Kidney (tissue), 14 donors: Measurements from ENCODE around the gene ZNF488. TPM values are rescaled to one million over a fixed set of nuclear protein-coding genes. Genes with fewer than 3 reads are reported as not detected.

Source experiments
- DNase-seq, 5 donors: peaks; one replicate each; pipeline ENCODE4 v3.0.0-alpha.2; 2013 to 2020
- FAIRE-seq: peaks from 2 replicates; lab custom pipeline; 2012; peaks lifted over from hg19 to GRCh38; lab: Jason Lieb, UNC
- H3K27ac ChIP-seq, 2 donors: one replicate each; pipeline ENCODE4 v1.7.0; 2013; ENCODE audit warnings: low read depth in 2 of 2, low read length in 2 of 2, inconsistent platforms in 1 of 2
- H3K27me3 ChIP-seq: one replicate; pipeline ENCODE4 v1.7.1; 2013; ENCODE audit warnings: low read length, inconsistent platforms; ENCODE audit not compliant: control insufficient read depth, insufficient read depth
- H3K36me3 ChIP-seq, 3 donors: one replicate each; pipeline versions ENCODE4 v1.7.0 to v1.7.1; 2013; ENCODE audit warnings: low read length in 3 of 3, control low read depth in 1 of 3, inconsistent platforms in 1 of 3; ENCODE audit not compliant: insufficient read depth in 3 of 3, control insufficient read depth in 2 of 3
- H3K4me1 ChIP-seq, 3 donors: one replicate each; pipeline versions ENCODE4 v1.7.0 to v1.7.1; 2013; ENCODE audit warnings: low read length in 3 of 3, inconsistent platforms in 1 of 3, low read depth in 1 of 3; ENCODE audit not compliant: control insufficient read depth in 2 of 3, insufficient read depth in 2 of 3
- H3K4me3 ChIP-seq, 3 donors: one replicate each; pipeline versions ENCODE4 v1.7.0 to v1.8.1; 2013; ENCODE audit warnings: low read length in 3 of 3, control low read depth in 1 of 3, inconsistent platforms in 1 of 3
- H3K9ac ChIP-seq, 3 donors: one replicate each; pipeline versions ENCODE4 v1.7.0 to v1.7.1; 2013; ENCODE audit warnings: low read length in 3 of 3, control low read depth in 1 of 3, inconsistent platforms in 1 of 3
- H3K9me3 ChIP-seq, 3 donors: one replicate each; pipeline versions ENCODE4 v1.7.0 to v1.7.1; 2013; ENCODE audit warnings: low read length in 3 of 3, control low read depth in 1 of 3, inconsistent platforms in 1 of 3; ENCODE audit not compliant: control insufficient read depth in 2 of 3, insufficient read depth in 1 of 3
- intact Hi-C: fragments of 100-400 bp; cut with DNase I; formaldehyde crosslinking; loops from one replicate; pipeline ENCODE4 v1.11.1; 2022
- polyA plus RNA-seq: library from polyadenylated mRNA; stranded (reverse); fragments of 350-450 nt; fragmentation: Illumina TruSeq; extraction: RNeasy Lipid Tissue Mini Kit (QIAGEN cat#74804); gene quantifications from one replicate; pipeline ENCODE4 v1.2.3, GENCODE V29; 2014; ENCODE audit warnings: low read depth, low replicate concordance; ENCODE audit not compliant: insufficient read depth
- total RNA-seq: library from RNA; stranded (reverse); fragmentation: NEBNext Ultra II Directional; extraction: Animal tissue kit (Norgen Biotek cat#: 25700); gene quantifications from one replicate; pipeline ENCODE4 v1.2.1, GENCODE V29; 2021
- TF ChIP-seq, protein P1 (sequence below): IDR thresholded peaks from 3 replicates; pipeline ENCODE4 v1.5.1; 2012; ENCODE audit warnings: mild to moderate bottlenecking, moderate library complexity, borderline replicate concordance; ENCODE audit not compliant: insufficient read depth; ENCODE audit errors: extremely low read depth
- donor health status: control.
- donor health status: control.
- donor health status: control.
- donor health status: control.
- donor health status: control.
- donor health status: DM: yes; HTN: yes; CAD: no.
- donor health status: Normal renal cell carcinoma (clear cell type).

Gene ZNF488
- total and polyA plus RNA-seq, 2 donors from 2014 or later = 0.09 to 4.0 TPM

DNA sequence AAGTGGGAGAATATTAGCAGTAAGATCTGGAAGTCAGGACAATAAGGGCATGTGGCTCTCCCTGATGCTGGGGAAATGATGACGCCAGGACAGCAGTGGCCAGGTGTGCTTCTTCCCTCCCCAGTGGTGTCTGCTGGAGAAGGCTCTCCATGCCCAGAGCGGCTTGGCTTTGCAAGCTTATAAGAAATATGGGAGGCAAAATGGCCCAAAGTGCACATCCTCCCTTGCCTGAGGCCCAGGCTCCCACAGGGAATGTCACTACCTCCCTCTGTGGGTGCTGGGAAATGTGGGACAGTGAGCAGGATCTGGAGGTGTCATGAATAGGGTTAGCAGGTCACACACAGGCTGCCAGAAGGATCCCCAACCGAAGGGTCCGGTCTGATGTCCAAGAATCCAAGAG is 17.1 kb upstream of the ZNF488 start:
- FAIRE-seq = no peak
- H3K36me3 ChIP-seq = no peaks in the 10 kb centered on the region
- intact Hi-C loops = no loop called here
- no peak overlapping the region for H3K4me3 ChIP-seq
- no peaks in the 10 kb centered on the region for H3K9me3 ChIP-seq
- peaks cover 7 to 23% (median 7%) of the 10 kb centered on the region in 3 donors for H3K4me1 ChIP-seq
- TF ChIP-seq, protein P1, sequence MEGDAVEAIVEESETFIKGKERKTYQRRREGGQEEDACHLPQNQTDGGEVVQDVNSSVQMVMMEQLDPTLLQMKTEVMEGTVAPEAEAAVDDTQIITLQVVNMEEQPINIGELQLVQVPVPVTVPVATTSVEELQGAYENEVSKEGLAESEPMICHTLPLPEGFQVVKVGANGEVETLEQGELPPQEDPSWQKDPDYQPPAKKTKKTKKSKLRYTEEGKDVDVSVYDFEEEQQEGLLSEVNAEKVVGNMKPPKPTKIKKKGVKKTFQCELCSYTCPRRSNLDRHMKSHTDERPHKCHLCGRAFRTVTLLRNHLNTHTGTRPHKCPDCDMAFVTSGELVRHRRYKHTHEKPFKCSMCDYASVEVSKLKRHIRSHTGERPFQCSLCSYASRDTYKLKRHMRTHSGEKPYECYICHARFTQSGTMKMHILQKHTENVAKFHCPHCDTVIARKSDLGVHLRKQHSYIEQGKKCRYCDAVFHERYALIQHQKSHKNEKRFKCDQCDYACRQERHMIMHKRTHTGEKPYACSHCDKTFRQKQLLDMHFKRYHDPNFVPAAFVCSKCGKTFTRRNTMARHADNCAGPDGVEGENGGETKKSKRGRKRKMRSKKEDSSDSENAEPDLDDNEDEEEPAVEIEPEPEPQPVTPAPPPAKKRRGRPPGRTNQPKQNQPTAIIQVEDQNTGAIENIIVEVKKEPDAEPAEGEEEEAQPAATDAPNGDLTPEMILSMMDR = no peak
- H3K9ac ChIP-seq = no peak overlapping the region
- no peaks in the 10 kb centered on the region for H3K27me3 ChIP-seq
- H3K27ac ChIP-seq = no peak overlapping the region
- DNase-seq = peak in 1 of 5 donors; percentile 39

DNA sequence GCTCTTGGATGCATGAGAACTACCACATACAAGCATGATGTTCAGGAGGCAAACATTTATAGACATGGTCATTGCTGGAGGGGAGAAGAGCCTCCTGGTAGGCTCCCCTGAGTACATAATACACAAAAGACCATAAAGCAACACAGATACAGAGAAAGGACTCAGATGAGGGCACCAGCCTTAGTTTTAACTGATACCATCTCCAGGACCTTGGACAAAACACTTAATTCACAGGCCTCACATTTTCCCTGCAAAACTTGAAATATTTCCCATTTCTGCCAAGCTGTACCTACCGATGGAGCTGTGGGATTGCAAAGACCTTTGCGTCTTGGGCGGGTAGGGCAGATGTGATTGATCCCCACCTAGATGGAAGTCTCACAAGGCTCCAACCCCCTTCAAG is 16.7 kb upstream of the ZNF488 start:
- no peak for DNase-seq
- TF ChIP-seq, protein P1 = no peak
- peaks cover 7 to 23% (median 7%) of the 10 kb centered on the region in 3 donors for H3K4me1 ChIP-seq
- no peaks in the 10 kb centered on the region for H3K9me3 ChIP-seq
- H3K27ac ChIP-seq = no peak overlapping the region
- no peaks in the 10 kb centered on the region for H3K36me3 ChIP-seq
- no peak for FAIRE-seq
- intact Hi-C loops = no loop called here
- no peak overlapping the region for H3K4me3 ChIP-seq
- H3K27me3 ChIP-seq = no peaks in the 10 kb centered on the region
- H3K9ac ChIP-seq = no peak overlapping the region

DNA sequence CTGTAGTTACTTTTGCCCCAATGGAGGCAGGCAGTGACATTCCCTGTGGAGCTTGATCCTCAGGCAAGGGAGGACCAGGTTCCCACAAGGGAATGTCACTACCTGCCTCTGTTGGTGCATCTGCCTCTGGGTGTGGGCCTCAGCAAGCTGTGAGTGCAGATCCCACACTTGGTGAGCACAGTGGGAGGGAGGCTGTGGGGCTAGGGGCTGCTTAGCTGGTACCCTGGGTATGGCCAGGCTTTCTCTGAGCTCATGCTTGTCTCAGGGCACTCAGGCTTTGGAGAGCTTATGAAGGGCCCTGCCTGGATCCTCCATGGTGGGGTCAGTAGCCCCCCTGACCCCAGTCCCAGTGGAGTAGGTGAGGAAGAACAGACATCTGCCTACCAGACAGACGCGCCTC is 16.2 kb upstream of the ZNF488 start:
- DNase-seq = peak in 1 of 5 donors; percentile 51
- intact Hi-C loops = no loop called here
- H3K4me3 ChIP-seq = no peak overlapping the region
- H3K27me3 ChIP-seq = no peaks in the 10 kb centered on the region
- no peak for FAIRE-seq
- H3K9ac ChIP-seq = no peak overlapping the region
- H3K27ac ChIP-seq = no peak overlapping the region
- TF ChIP-seq, protein P1 = no peak
- H3K9me3 ChIP-seq = no peaks in the 10 kb centered on the region
- H3K4me1 ChIP-seq = peaks cover 7 to 23% (median 7%) of the 10 kb centered on the region in 3 donors
- H3K36me3 ChIP-seq = no peaks in the 10 kb centered on the region

DNA sequence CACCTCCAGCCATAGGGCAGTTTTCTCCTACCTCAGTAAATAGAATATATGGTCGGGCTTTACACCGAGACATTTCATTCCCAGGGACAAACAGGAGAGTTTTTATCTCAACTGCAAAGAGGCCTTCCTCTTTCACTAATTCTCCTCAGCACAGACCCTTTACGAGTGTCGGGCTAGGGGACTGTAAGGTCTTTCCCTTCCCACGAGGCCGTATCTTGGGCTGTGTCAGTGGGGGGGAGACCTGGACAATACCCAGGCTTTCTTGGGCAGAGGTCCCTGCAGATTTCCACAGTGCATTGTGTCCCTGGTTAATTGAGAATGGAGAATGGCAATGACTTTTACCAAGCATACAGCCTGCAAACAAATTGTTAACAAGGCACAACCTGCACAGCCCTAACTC is 13.2 kb upstream of the ZNF488 start:
- Histone ChIP-seq H3K36me3 (no peaks in the 10 kb centered on the region), H3K9ac (no peak overlapping the region), H3K4me3 (no peak overlapping the region), H3K9me3 (no peaks in the 10 kb centered on the region), H3K27me3 (no peaks in the 10 kb centered on the region), H3K4me1 (peaks cover 0 to 5% (median 0%) of the 10 kb centered on the region in 3 donors), H3K27ac (no peak overlapping the region)
- no peak for FAIRE-seq
- TF ChIP-seq, protein P1 = no peak
- intact Hi-C loops = no loop called here
- no peak for DNase-seq
